GM12872 (cell line): ENCODE measurements around the gene HSF2BP.

Experiments
- TF ChIP-seq, protein P1 (sequence below): IDR thresholded peaks from 3 replicates; pipeline ENCODE4 v1.5.1; 2011; ENCODE audit warnings: low read depth, mild to moderate bottlenecking, low read length, moderate library complexity; ENCODE audit not compliant: insufficient read depth

Gene HSF2BP

DNA sequence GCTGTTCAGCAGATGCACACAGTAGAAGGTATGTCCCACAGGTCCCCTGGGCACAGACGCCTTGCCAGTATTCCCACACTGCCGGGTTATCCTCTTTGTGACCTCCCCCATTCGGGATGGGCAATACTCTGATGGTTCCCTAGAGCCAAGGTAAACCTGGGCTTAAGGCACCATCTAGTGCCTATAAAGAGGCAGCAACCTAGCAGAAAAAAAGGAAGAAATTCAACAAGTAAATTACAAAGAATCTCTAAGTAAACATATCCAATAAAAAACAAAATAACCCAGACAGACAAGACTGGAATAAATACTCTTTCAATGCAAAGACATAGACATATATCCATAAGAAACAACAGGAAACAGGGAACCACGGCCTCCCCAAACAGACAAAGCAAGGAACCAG, 39.4 kb downstream of the HSF2BP start:
- TF ChIP-seq, protein P1, sequence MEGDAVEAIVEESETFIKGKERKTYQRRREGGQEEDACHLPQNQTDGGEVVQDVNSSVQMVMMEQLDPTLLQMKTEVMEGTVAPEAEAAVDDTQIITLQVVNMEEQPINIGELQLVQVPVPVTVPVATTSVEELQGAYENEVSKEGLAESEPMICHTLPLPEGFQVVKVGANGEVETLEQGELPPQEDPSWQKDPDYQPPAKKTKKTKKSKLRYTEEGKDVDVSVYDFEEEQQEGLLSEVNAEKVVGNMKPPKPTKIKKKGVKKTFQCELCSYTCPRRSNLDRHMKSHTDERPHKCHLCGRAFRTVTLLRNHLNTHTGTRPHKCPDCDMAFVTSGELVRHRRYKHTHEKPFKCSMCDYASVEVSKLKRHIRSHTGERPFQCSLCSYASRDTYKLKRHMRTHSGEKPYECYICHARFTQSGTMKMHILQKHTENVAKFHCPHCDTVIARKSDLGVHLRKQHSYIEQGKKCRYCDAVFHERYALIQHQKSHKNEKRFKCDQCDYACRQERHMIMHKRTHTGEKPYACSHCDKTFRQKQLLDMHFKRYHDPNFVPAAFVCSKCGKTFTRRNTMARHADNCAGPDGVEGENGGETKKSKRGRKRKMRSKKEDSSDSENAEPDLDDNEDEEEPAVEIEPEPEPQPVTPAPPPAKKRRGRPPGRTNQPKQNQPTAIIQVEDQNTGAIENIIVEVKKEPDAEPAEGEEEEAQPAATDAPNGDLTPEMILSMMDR: no peak

DNA sequence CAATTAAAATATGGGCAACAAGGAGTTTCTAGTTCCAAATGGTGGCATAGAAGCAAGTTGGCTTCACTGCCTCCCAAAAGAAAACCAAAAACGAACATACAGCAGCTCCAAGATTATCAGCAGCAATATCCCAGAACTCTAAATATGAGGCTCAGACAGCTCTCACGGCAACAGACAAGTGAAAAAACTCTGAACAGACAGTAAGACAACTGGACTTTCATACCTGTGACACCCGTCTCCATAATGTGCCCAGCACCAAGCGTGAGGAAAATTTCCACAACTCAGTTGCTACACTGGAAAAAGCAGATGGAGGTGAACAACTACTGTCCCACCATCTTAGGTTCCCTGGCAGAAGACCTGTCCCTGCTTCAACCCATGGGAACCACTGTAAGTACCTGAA, 39.9 kb downstream of the HSF2BP start:
- TF ChIP-seq, protein P1: no peak

DNA sequence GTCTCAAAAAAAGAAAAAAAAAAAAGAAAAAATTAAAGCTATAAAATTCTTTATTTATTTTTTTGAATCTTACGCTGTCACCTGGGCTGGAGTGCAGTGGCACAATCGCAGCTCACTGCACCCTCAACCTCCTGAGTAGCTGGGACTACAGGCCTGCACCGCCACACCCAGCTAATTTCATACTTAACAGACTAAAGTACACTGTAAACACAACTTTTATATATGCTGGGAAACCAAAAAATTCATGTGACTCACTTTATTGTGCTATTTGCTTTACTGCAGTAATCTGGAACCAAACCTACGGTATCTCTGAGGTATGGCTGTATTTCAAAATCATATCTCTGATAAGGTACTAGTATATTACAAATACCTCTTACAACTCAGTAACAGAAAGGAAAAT, 40.3 kb downstream of the HSF2BP start:
- TF ChIP-seq, protein P1: no peak

GRCh38 chr21:43614839-43615238, 44.4 kb downstream of the HSF2BP start:
- TF ChIP-seq, protein P1: no peak

GRCh38 chr21:43613755-43614638, 45.3 kb downstream of the HSF2BP start:
- TF ChIP-seq, protein P1: no peak

DNA sequence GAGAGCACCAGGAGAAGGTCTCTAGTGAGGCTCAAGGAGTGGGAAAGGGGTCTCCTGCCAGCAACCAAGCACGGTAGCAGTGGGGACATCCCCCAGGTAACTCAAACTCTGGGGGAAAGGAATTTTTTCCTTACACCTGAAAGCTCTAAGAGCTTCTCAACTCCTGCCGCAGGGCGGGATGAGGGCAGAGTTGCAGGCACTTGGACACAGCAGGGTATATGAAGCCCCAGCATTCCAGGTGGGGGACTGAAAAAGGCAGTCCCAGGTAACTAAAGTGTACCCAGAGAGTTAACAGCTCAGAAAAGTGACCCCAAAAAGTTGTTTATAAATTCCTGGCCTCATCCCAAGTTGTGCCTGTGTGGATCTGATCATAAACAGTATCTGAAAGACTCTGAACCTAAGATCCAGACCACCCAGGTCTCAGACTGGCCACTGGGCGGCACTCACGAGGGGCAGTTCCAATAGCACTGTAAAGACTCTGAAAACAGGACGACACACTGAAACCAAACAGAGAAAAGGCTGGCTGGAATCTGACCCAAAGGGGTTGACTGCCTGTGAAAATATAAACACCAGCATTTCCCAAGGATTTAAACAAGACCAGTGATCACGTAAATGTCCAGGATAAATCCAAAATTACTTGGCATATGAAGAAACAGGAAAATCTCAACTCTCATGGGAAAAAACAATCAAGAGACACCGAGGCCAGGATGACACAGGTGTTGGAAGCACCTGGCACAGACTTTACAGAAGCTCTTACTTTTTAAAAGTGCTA, 47.5 kb downstream of the HSF2BP start:
- TF ChIP-seq, protein P1: peak; percentile 88
